Measurements from ENCODE around the gene DLD. TPM values are rescaled to one million over a fixed set of nuclear protein-coding genes. Genes with fewer than 3 reads are reported as not detected.

The DLD gene
- total RNA-seq, 1 donor from 2014 or later, result 19.2 TPM

DNA sequence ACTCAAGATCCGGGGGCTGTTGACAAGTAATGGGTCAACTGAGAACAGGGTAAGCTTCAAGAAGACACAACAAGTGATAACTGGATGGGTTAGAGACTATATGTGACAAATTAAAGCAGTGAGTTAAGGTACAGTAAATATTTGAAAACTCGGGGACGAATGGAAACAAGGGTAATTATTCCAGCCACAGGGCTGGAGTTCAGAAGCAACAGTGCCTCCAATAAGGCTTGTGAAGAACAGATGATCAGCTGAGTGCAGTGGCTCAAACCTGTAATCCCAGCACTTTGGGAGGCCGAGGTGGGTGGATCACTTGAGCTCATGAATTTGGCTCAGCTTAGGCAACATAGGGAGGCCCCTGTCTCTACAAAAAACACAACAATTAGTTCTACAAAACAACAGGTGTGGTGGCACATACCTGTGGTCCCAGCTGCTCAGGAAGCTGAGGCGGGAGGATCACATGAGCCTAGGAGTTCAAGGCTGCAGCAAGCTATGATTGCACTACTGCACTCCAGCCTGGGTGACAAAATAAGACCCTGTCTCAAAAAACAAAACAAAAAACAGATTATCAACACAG is 20.5 kb upstream of the DLD start:
- Histone ChIP-seq H3K27me3 (no peaks in the 10 kb centered on the region), H3K36me3 (no peaks in the 10 kb centered on the region), H3K4me1 (no peaks in the 10 kb centered on the region), H3K27ac (no peak overlapping the region), H3K4me3 (no peak overlapping the region), H3K9me3 (no peaks in the 10 kb centered on the region)
- TF ChIP-seq, protein P1, sequence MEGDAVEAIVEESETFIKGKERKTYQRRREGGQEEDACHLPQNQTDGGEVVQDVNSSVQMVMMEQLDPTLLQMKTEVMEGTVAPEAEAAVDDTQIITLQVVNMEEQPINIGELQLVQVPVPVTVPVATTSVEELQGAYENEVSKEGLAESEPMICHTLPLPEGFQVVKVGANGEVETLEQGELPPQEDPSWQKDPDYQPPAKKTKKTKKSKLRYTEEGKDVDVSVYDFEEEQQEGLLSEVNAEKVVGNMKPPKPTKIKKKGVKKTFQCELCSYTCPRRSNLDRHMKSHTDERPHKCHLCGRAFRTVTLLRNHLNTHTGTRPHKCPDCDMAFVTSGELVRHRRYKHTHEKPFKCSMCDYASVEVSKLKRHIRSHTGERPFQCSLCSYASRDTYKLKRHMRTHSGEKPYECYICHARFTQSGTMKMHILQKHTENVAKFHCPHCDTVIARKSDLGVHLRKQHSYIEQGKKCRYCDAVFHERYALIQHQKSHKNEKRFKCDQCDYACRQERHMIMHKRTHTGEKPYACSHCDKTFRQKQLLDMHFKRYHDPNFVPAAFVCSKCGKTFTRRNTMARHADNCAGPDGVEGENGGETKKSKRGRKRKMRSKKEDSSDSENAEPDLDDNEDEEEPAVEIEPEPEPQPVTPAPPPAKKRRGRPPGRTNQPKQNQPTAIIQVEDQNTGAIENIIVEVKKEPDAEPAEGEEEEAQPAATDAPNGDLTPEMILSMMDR (IDR thresholded peaks at IDR 0.05), result no peak
- no peak for DNase-seq (ENCODE audit: low spot score in 2 of 2)
- intact Hi-C loops (cut with DNase I), result loop anchor here (10.0 kb wide), 1 partner anchor 696 kb away; no protein-coding TSS in a partner anchor

DNA sequence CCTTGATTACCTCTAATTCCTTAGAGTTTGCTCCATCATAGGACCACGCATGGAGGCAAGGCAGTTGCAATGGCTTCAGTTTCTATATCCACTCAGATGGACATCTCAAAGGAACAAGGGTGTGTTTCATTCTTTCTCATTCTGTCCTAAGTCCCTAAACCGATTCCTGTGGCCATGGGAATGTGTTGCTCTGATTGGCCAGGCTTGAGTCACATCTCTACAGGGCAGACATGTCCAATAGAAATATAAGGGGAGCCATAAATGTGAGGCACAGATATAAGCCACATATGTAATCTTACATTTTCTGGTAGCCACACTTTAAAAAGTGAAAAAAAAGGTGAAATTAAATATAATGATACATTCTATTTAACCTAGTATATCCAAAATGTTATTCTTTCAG is 16.9 kb upstream of the DLD start:
- no peak for DNase-seq (ENCODE audit: low spot score in 2 of 2)
- no peak overlapping the region for H3K27ac ChIP-seq
- H3K4me3 ChIP-seq, result no peak overlapping the region
- H3K9me3 ChIP-seq, result no peaks in the 10 kb centered on the region
- TF ChIP-seq, protein P1 (IDR thresholded peaks at IDR 0.05), result no peak
- no peaks in the 10 kb centered on the region for H3K36me3 ChIP-seq
- intact Hi-C loops (cut with DNase I), result loop anchor here (2.0 to 10.0 kb wide), 2 partner anchors 129 to 699 kb away; partner anchors contain the start of gene CBLL1
- no peaks in the 10 kb centered on the region for H3K27me3 ChIP-seq
- no peaks in the 10 kb centered on the region for H3K4me1 ChIP-seq

DNA sequence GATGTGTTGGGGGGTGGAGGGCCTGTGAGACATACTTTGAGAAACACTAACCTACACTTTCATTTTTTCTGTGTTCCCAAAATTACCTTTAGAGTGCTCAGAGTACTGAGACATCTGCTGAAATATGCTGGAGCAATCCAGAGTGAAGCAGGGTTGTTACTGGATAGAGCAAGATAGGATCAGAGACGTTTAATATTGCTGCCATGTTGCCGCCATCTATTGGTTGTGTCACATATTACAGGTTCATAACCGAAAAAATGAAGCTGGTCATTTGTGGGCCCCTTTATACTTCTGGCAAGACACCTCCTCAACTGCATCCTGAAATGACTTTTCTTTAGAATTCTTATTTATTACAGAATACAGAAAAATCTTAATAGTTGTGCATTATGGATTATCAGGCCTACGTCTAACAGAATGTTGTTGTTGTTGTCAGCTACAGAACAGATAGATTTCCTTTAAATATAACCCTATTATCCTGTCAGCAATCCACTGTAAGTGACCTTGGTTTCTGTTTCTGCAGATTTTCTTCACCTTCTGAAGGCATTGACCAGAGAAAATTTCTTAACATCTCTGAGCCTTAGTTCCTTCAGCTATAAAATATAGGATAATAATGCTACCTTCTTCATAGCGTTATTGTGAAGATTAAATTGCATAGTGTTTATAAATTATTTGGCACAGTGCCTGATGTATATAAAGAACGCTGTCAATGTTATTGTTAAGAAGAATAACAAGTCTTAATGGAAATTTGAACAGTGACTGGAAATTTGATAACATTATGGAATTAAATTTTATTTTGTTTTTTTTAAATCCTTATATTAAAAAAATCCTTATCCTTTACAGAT is 16.2 kb upstream of the DLD start:
- Histone ChIP-seq H3K9me3 (no peaks in the 10 kb centered on the region), H3K4me1 (no peaks in the 10 kb centered on the region), H3K27me3 (no peaks in the 10 kb centered on the region), H3K36me3 (no peaks in the 10 kb centered on the region), H3K4me3 (no peak overlapping the region), H3K27ac (no peak overlapping the region)
- intact Hi-C loops (cut with DNase I), result loop anchor here (2.0 to 10.0 kb wide), 4 partner anchors 130 to 700 kb away; partner anchors contain the start of gene CBLL1
- TF ChIP-seq, protein P1 (IDR thresholded peaks at IDR 0.05), result peak; percentile 40 to 64 (median 63)
- no peak for DNase-seq (ENCODE audit: low spot score in 2 of 2)

DNA sequence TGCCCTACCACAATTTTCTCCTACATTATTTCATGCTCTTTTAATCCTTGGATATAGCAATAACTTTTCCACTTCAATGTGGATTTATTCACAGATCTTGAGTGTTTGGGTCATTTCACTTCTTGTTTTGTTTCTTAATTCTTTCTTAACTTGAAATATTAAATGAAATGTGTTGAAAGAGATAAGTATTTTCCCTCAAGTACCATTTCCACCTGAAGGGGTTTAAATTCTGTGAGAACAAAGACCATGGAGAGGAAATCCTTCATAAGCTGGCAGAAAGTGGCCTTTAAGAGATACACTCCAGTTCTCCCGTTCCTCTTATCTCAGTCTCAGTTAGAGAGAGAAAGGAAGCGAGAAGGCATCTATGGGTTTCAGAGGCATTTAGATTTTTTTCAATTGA is 14.1 kb upstream of the DLD start:
- H3K9me3 ChIP-seq, result no peaks in the 10 kb centered on the region
- TF ChIP-seq, protein P1 (IDR thresholded peaks at IDR 0.05), result no peak
- intact Hi-C loops (cut with DNase I), result loop anchor here (5.0 to 10.0 kb wide), 3 partner anchors 270 to 702 kb away; no protein-coding TSS in a partner anchor
- H3K27me3 ChIP-seq, result no peaks in the 10 kb centered on the region
- no peak overlapping the region for H3K4me3 ChIP-seq
- no peaks in the 10 kb centered on the region for H3K4me1 ChIP-seq
- DNase-seq (ENCODE audit: low spot score in 2 of 2), result no peak
- no peak overlapping the region for H3K27ac ChIP-seq
- H3K36me3 ChIP-seq, result no peaks in the 10 kb centered on the region

DNA sequence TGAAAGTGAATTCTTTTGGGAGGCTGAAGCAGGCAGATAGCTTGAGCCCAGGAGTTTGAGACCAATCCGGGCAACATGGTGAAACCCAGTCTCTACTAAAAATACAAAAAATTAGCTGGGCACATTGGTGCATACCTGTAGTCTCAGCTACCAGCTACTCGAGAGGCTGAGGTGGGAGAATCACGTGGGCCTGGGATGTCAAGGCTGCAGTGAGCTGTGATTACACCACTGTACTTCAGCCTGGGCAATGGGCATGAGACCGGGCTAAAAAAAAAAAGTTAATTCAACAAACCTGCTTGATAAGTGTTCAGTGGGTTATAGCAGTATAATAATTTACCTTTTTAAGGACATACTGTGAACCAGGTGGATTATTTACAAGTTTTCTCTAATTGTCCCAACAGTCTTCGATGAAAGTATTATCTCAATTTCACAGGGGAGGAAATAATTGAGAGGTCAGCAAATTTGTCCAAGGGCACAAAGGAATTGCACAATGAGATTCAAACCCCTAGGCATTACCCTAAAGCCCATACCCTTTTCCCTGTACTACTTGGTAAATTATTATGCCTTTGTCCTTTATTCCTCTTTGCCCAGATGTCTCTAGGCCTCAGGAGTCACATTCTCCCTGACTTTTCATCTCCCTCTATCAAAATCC is 13.1 kb upstream of the DLD start:
- intact Hi-C loops (cut with DNase I), result loop anchor here (5.0 to 10.0 kb wide), 3 partner anchors 269 to 703 kb away; no protein-coding TSS in a partner anchor
- H3K4me3 ChIP-seq, result no peak overlapping the region
- H3K36me3 ChIP-seq, result no peaks in the 10 kb centered on the region
- DNase-seq (ENCODE audit: low spot score in 2 of 2), result no peak
- H3K27ac ChIP-seq, result no peak overlapping the region
- no peaks in the 10 kb centered on the region for H3K9me3 ChIP-seq
- no peaks in the 10 kb centered on the region for H3K4me1 ChIP-seq
- H3K27me3 ChIP-seq, result no peaks in the 10 kb centered on the region
- TF ChIP-seq, protein P1 (IDR thresholded peaks at IDR 0.05), result no peak
